HepG2 (cell line): Measurements from ENCODE around the gene EDN2. TPM values are rescaled to one million over a fixed set of nuclear protein-coding genes. Genes with fewer than 3 reads are reported as not detected.

ENCODE experiments used
- ATAC-seq: fragments of 200-7000 bp; cut with Tn5 transposase; 3 replicates; pipeline ENCODE4 v1.9.1; 2020; ENCODE audit warnings: mild to moderate bottlenecking, moderate library complexity
- BruUV-seq: library from RNA; stranded (reverse); fragments of 400-500 nt; replicated peaks from 2 replicates; lab custom pipeline; 2021; lab: Mats Ljungman, UMichigan
- CTCF ChIA-PET: fragments of 300-600 bp; formaldehyde crosslinking; extraction: SDS; loops from one replicate; lab custom pipeline; 2021; ENCODE audit warnings: low total read pairs, inconsistent platforms, low intra/inter-chr PET ratio; lab: Yijun Ruan, JAX
- POLR2A ChIA-PET: fragments of 350-600 bp; sonication (Branson Sonifier 250); formaldehyde crosslinking; loops from one replicate; lab custom pipeline; 2020; ENCODE audit warnings: antibody characterized with exemption, inconsistent platforms; lab: Yijun Ruan, JAX
- DNase-seq: peaks from one replicate; pipeline ENCODE4 v3.0.0-alpha.2; 2015; ENCODE audit warnings: low spot score
- FAIRE-seq: peaks from 3 replicates; lab custom pipeline; 2011; peaks lifted over from hg19 to GRCh38; lab: Jason Lieb, UNC
- H2AFZ ChIP-seq: one replicate; pipeline ENCODE4 v1.6.1; 2011; ENCODE audit warnings: low read length, inconsistent platforms
- H3K27ac ChIP-seq: fragments of 300-600 bp; 3 replicates; pipeline ENCODE4 v1.8.0; 2011; ENCODE audit warnings: mixed run types, mild to moderate bottlenecking, mixed read lengths, low read length, inconsistent platforms; ENCODE audit not compliant: insufficient read depth; ENCODE audit errors: extremely low read length
- H3K27me3 ChIP-seq, 2 experiments: fragments of 200-600 bp in 1 of 2; 2 replicates in 1 of 2; 3 replicates in 1 of 2; pipeline versions ENCODE4 v1.6.0 to v1.8.0; 2011; ENCODE audit warnings: low read length in 2 of 2, mild to moderate bottlenecking in 2 of 2, moderate library complexity in 2 of 2, inconsistent platforms in 1 of 2; ENCODE audit not compliant: insufficient read depth in 2 of 2, control insufficient read depth in 1 of 2
- H3K36me3 ChIP-seq, 2 experiments: fragments of 200-600 bp in 1 of 2; replicated peaks in 1 of 2; 2 replicates in 1 of 2; 3 replicates in 1 of 2; pipeline versions ENCODE4 v1.5.1 to v1.8.0; 2011; ENCODE audit warnings: low read length in 2 of 2, inconsistent platforms in 1 of 2; ENCODE audit not compliant: insufficient read depth in 2 of 2, control insufficient read depth in 1 of 2
- H3K4me1 ChIP-seq: 2 replicates; pipeline ENCODE4 v1.5.1; 2012; ENCODE audit warnings: low read length, inconsistent platforms; ENCODE audit not compliant: insufficient read depth
- H3K4me2 ChIP-seq: 2 replicates; pipeline ENCODE4 v1.6.0; 2011; ENCODE audit warnings: low read depth, low read length, inconsistent platforms
- H3K4me3 ChIP-seq, 3 experiments: fragments of 200-600 bp in 1 of 3; sonication (generic), shearing (Covaris generic) in 1 of 3; replicated peaks in 1 of 3; 2 replicates each; pipeline ENCODE4 v1.5.1; 2011 to 2016; ENCODE audit warnings: low read length in 3 of 3, inconsistent platforms in 2 of 3, low read depth in 2 of 3, mild to moderate bottlenecking in 2 of 3, control low read depth in 1 of 3, mixed read lengths in 1 of 3; ENCODE audit not compliant: insufficient read depth in 1 of 3
- H3K79me2 ChIP-seq: one replicate; pipeline ENCODE4 v1.6.1; 2011; ENCODE audit warnings: low read length, inconsistent platforms; ENCODE audit not compliant: insufficient read depth
- H3K9ac ChIP-seq: 2 replicates; pipeline ENCODE4 v1.6.0; 2011; ENCODE audit warnings: mild to moderate bottlenecking, low read depth, low read length, inconsistent platforms; ENCODE audit not compliant: insufficient read depth
- H3K9me3 ChIP-seq: 2 replicates; pipeline ENCODE4 v1.5.1; 2012; ENCODE audit warnings: mild to moderate bottlenecking, low read length
- H4K20me1 ChIP-seq: 2 replicates; pipeline ENCODE4 v1.6.0; 2011; ENCODE audit warnings: inconsistent platforms, mild to moderate bottlenecking, low read length, moderate library complexity; ENCODE audit not compliant: insufficient read depth
- BHLHE40 ChIP-seq: IDR thresholded peaks from 2 replicates; pipeline ENCODE4 v1.6.1; 2011; ENCODE audit warnings: low read length, improper control_type of control experiment
- BRCA1 ChIP-seq: sonication (generic); formaldehyde crosslinking; IDR thresholded peaks from 2 replicates; pipeline ENCODE4 v1.4.0; 2020; ENCODE audit warnings: missing genetic modification reagents
- FOSL1 ChIP-seq: sonication (generic); formaldehyde crosslinking; IDR thresholded peaks from 2 replicates; pipeline ENCODE4 v1.9.0; 2021; ENCODE audit warnings: missing genetic modification reagents, borderline replicate concordance
- ZBTB43 ChIP-seq: sonication (generic); formaldehyde crosslinking; conservative IDR thresholded peaks from 2 replicates; pipeline ENCODE4 v1.4.0; 2020; ENCODE audit warnings: missing genetic modification reagents
- ZSCAN31 ChIP-seq: sonication (generic); formaldehyde crosslinking; IDR thresholded peaks from 2 replicates; pipeline ENCODE4 v1.5.0; 2020; ENCODE audit warnings: low read depth, mild to moderate bottlenecking, missing genetic modification reagents
- ZZZ3 ChIP-seq: sonication (generic); formaldehyde crosslinking; IDR thresholded peaks from 2 replicates; pipeline ENCODE4 v1.4.0; 2020; ENCODE audit warnings: missing genetic modification reagents, mild to moderate bottlenecking, borderline replicate concordance
- WGBS: methylation state at CpG from one replicate; pipeline ENCODE4 v1.1.6; 2017; ENCODE audit warnings: low lambda C conversion rate; 5-methylcytosine and 5-hydroxymethylcytosine counted together
- in situ Hi-C: cut with HindIII; loops from 2 replicates; pipeline ENCODE4 v1.10.0; 2017; ENCODE audit warnings: low pct_unique_long_range_greater_than_20kb; ENCODE audit not compliant: extremely low pct_ligation_motif_present
- intact Hi-C: fragments of 100-400 bp; cut with micrococcal nuclease; formaldehyde crosslinking; loops from one replicate; pipeline ENCODE4 v1.10.0; 2022; ENCODE audit not compliant: unreplicated experiment
- polyA plus RNA-seq, 8 experiments: library from polyadenylated mRNA; depleted of rRNA in 3 of 8; stranded (reverse) in 7 of 8; unstranded in 1 of 8; fragments of >200 nt; fragmentation: Illumina TruSeq in 4 of 8; extraction: Trizol in 4 of 8; gene quantifications; 2 replicates each; pipeline versions ENCODE4 v1.2.1 to v1.2.3, GENCODE V29; 2011 to 2016; ENCODE audit warnings: low read depth in 4 of 8, missing spikeins in 1 of 8, mixed read lengths in 1 of 8; ENCODE audit not compliant: insufficient read depth in 1 of 8
- total RNA-seq, 5 experiments: library from RNA; depleted of rRNA; stranded (reverse); fragments of >200 nt; fragmentation: Illumina TruSeq; extraction: Trizol; gene quantifications; 2 replicates each; pipeline ENCODE4 v1.2.3, GENCODE V29; 2016; ENCODE audit warnings: low read depth in 1 of 5

Gene EDN2
- total and polyA plus RNA-seq, 2 of the 13 experiments (the other 11 are each of a cell fraction or from before 2014, with no cell fraction given), result not detected

- Histone ChIP-seq H4K20me1 (no peaks in the 10 kb centered on the region), H3K4me1 (peaks cover 4% of the 10 kb centered on the region; the same call in 1 of the 2 replicates), H3K4me2 (no peak overlapping the region), H3K9me3 (no peaks in the 10 kb centered on the region), H3K9ac (no peak overlapping the region)
- intact Hi-C loops, result loop anchor here (2.0 kb wide), 1 partner anchor 111 kb away; no protein-coding TSS in a partner anchor
- POLR2A ChIA-PET, result no interaction called here
- no peak for FAIRE-seq
- TF ChIP-seq ZZZ3 (CRISPR knock-in tag), result no peak
- TF ChIP-seq, all 625 proteins: peak for 0
- WGBS, result 31% methylated on average over 4 of the region's 4 CpGs
- no peaks in the 10 kb centered on the region for H3K36me3 ChIP-seq
- no peak for ATAC-seq
- peaks cover 0 to 8% of the 10 kb centered on the region in 2 experiments; a peak in 3 of 5 replicates for H3K27me3 ChIP-seq
- no peak overlapping the region for H3K27ac ChIP-seq
- no peak overlapping the region for H2AFZ ChIP-seq
- no TSS peak for BruUV-seq
- H3K79me2 ChIP-seq, result no peaks in the 10 kb centered on the region
- H3K4me3 ChIP-seq, result no peak overlapping the region
- no peak for DNase-seq
- in situ Hi-C loops, result loop anchor here (5.0 kb wide), 2 partner anchors 111 to 151 kb away; no protein-coding TSS in a partner anchor
- CTCF ChIA-PET, result interaction anchor here (0.7 to 2.0 kb wide), 4 partner anchors 16 to 165 kb away, joined by 3 to 14 read pairs (median 7); no protein-coding TSS in a partner anchor
Observed at GRCh38 chr1:41433501-41433900, 51.0 kb downstream of the EDN2 start.

- BruUV-seq, result no TSS peak
- intact Hi-C loops, result loop anchor here (1.0 to 2.0 kb wide), 2 partner anchors 110 to 164 kb away; no protein-coding TSS in a partner anchor
- Histone ChIP-seq H3K9me3 (no peaks in the 10 kb centered on the region), H3K27me3 (peaks cover 0 to 8% of the 10 kb centered on the region in 2 experiments; a peak in 3 of 5 replicates), H3K9ac (no peak overlapping the region), H3K4me2 (peak overlapping the region; percentile 65), H3K36me3 (no peaks in the 10 kb centered on the region), H3K4me1 (peaks cover 4% of the 10 kb centered on the region; the same call in 1 of the 2 replicates), H4K20me1 (no peaks in the 10 kb centered on the region), H2AFZ (no peak overlapping the region), H3K27ac (no peak overlapping the region), H3K79me2 (no peaks in the 10 kb centered on the region), H3K4me3 (peak overlapping the region in 1 of 3 experiments; percentile 42; a peak in 1 of 6 replicates)
- 31% methylated on average over 12 of the region's 17 CpGs for whole genome bisulfite sequencing
- FAIRE-seq, result peak; percentile 63
- peak; percentile 98 for ATAC-seq
- DNase-seq, result peak; percentile 68
- ChIA-PET CTCF (interaction anchor here (0.7 to 2.0 kb wide), 5 partner anchors 15 to 164 kb away, joined by 3 to 14 read pairs (median 10); no protein-coding TSS in a partner anchor), POLR2A (no interaction called here)
- in situ Hi-C loops, result loop anchor here (5.0 kb wide), 2 partner anchors 110 to 150 kb away; no protein-coding TSS in a partner anchor
- TF ChIP-seq BHLHE40 (0 out of 2 replicates have a peak, but pooled peaks have one; percentile 42), BRCA1 (0 out of 2 replicates have a peak, but pooled peaks have one; percentile 50), FOSL1 (CRISPR knock-in tag) (peak; percentile 8; the same call in 1 of the 2 replicates), ZBTB43 (no peak), ZSCAN31 (CRISPR knock-in tag) (peak; percentile 53; the same call in 1 of the 2 replicates)
Observed at GRCh38 chr1:41432481-41433280, 51.8 kb downstream of the EDN2 start.
